Inferior parietal cortex (tissue), 1 donor: ENCODE data around the gene PRKACA.
"Not testable (repeated sequence)": the region's sequence is repeated elsewhere in the genome, so short reads cannot be mapped to it uniquely, and the experiment has no call there.

ENCODE experiments used
- DNase-seq: peaks from one replicate; pipeline ENCODE4 v3.0.0-alpha.2; 2016; ENCODE audit errors: extremely low spot score

Gene PRKACA

GRCh38 chr19:14048443-14049153, 69.0 kb downstream of the PRKACA start:
- no peak for DNase-seq

- DNase-seq, result not testable (repeated sequence)
Measured at GRCh38 chr19:14047866-14048265, 69.7 kb downstream of the PRKACA start.

- peak; percentile 49 for DNase-seq
Measured at GRCh38 chr19:14042659-14043608, 74.6 kb downstream of the PRKACA start.
